Subcutaneous abdominal adipose tissue (tissue), 5 donors: ENCODE results near the gene CACNA2D1.

Experiments used
- H3K27ac ChIP-seq: one replicate; pipeline ENCODE4 v1.7.0; 2013; ENCODE audit warnings: low read depth, mild to moderate bottlenecking, inconsistent platforms, low read length, moderate library complexity
- H3K27me3 ChIP-seq, 5 donors: one replicate each; pipeline ENCODE4 v1.7.0; 2013; ENCODE audit warnings: low read length in 5 of 5, inconsistent platforms in 1 of 5; ENCODE audit not compliant: control insufficient read depth in 5 of 5, insufficient read depth in 4 of 5
- H3K36me3 ChIP-seq, 5 donors: one replicate each; pipeline ENCODE4 v1.7.0; 2013; ENCODE audit warnings: low read length in 5 of 5; ENCODE audit not compliant: control insufficient read depth in 5 of 5, insufficient read depth in 5 of 5
- H3K4me1 ChIP-seq, 5 donors: one replicate each; pipeline ENCODE4 v1.7.0; 2013; ENCODE audit warnings: low read length in 5 of 5, mild to moderate bottlenecking in 3 of 5, moderate library complexity in 1 of 5; ENCODE audit not compliant: control insufficient read depth in 5 of 5, insufficient read depth in 5 of 5
- H3K4me3 ChIP-seq, 5 donors: one replicate each; pipeline ENCODE4 v1.7.0; 2013; ENCODE audit warnings: low read length in 5 of 5, low read depth in 1 of 5
- H3K9ac ChIP-seq, 5 donors: one replicate each; pipeline ENCODE4 v1.7.0; 2013; ENCODE audit warnings: low read length in 5 of 5, mild to moderate bottlenecking in 4 of 5, moderate library complexity in 3 of 5
- H3K9me3 ChIP-seq, 5 donors: one replicate each; pipeline ENCODE4 v1.7.0; 2013; ENCODE audit warnings: low read length in 5 of 5; ENCODE audit not compliant: control insufficient read depth in 5 of 5
- donor health status: healthy.
- donor health status: healthy.
- donor health status: healthy.
- donor health status: healthy.
- donor health status: healthy.

The CACNA2D1 gene

DNA sequence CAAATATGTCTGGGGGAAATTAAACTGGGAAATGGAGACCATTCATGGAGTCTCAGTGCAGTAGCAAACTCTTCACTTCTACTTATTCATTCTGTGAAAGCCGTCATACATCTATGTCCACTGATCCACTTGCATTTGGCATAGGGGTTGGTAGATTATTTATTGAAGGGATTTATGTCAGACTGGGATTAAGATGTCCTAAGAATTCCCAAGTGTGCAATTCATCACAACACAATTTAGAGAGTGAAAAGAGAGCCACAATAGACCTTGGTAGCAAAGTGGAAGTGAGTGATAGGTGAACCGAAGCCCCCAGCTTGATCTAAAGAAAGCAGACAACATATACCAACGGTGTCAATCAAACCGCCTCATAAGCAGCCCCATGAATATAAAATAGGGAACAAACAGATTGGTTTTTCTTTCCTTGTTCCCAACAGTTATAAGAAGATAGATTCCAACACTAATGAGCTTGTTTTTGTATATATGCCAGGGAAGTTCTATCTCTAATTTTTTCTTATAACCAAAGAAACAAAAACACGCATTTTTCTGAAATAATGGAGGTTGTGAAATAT is 234.3 kb downstream of the CACNA2D1 start:
- H3K27ac ChIP-seq = peak overlapping the region; percentile 93
- no peaks in the 10 kb centered on the region for H3K27me3 ChIP-seq
- peak overlapping the region in 1 of 5 donors; percentile 11 for H3K4me3 ChIP-seq
- H3K9ac ChIP-seq = peak overlapping the region in 2 of 5 donors; percentile 35 to 85
- H3K36me3 ChIP-seq = no peaks in the 10 kb centered on the region
- H3K9me3 ChIP-seq = peaks cover 0 to 8% (median 0%) of the 10 kb centered on the region in 5 donors
- peaks cover 0 to 17% (median 12%) of the 10 kb centered on the region in 5 donors for H3K4me1 ChIP-seq

DNA sequence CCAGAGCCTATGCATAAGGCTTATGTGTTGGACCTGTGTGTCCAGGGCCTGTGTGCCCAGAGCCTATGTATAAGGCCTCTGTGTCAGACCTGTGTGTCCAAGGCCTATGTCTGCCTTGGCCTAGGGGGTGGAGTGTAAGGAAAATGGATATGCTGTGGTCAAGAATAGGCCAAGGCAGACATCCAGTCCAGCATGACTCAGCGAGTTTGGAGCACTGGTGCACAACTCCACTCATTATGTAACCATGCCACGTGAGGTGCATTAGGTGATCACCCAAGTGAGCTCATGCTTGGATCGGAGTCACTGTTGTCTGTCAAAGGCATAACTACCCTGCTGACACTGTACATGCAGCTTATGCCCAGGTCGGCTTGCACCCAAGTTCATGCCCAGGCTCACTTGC is 238.9 kb downstream of the CACNA2D1 start:
- Histone ChIP-seq H3K4me1 (peaks cover 0 to 12% (median 10%) of the 10 kb centered on the region in 5 donors), H3K9me3 (no peaks in the 10 kb centered on the region), H3K27ac (no peak overlapping the region), H3K27me3 (no peaks in the 10 kb centered on the region), H3K36me3 (no peaks in the 10 kb centered on the region), H3K9ac (no peak overlapping the region), H3K4me3 (peak overlapping the region in 1 of 5 donors; percentile 1)

DNA sequence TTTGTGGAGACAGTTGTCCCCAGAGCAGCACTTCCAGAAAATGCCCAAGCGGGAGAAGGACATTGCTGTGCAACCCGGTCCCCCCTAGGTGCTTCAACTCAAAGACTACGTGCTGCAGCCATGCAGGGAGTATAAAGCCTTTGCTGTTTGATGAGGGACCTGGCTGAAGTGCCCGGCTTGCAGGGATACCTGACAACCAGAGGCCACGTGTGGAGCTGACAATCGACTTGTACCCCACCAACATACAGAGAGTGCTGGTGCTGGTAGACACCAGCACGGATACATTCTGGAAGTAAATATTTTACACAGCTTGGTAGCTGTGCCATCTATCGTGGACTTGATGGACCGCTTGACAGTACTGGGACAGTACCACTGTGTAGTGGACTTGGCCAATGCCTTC is 240.6 kb downstream of the CACNA2D1 start:
- H3K27me3 ChIP-seq = no peaks in the 10 kb centered on the region
- no peaks in the 10 kb centered on the region for H3K9me3 ChIP-seq
- peaks cover 0 to 10% (median 3%) of the 10 kb centered on the region in 5 donors for H3K4me1 ChIP-seq
- no peak overlapping the region for H3K4me3 ChIP-seq
- H3K27ac ChIP-seq = no peak overlapping the region
- H3K9ac ChIP-seq = no peak overlapping the region
- H3K36me3 ChIP-seq = no peaks in the 10 kb centered on the region

DNA sequence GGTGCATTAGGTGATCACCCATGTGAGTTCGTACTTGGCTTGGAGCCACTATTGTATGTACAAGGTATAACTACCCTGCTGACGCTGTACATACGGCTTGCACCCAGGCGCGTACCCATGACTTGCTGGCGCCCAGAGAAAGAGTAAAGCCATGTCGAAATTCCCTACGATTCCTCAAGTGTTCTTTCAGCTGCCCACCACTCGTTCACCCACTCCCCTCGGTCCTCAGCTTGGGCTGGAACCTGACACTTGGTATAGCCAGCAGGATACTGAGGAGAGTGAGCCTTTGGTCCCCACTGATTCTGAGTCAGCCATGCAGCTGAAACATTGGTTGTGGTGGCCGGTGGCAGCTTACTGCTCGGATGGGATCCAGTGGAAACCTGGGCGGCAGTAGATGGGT is 241.5 kb downstream of the CACNA2D1 start:
- no peaks in the 10 kb centered on the region for H3K9me3 ChIP-seq
- H3K36me3 ChIP-seq = no peaks in the 10 kb centered on the region
- H3K27ac ChIP-seq = no peak overlapping the region
- H3K9ac ChIP-seq = no peak overlapping the region
- H3K27me3 ChIP-seq = no peaks in the 10 kb centered on the region
- H3K4me1 ChIP-seq = peaks cover 0 to 7% (median 3%) of the 10 kb centered on the region in 5 donors
- H3K4me3 ChIP-seq = no peak overlapping the region

DNA sequence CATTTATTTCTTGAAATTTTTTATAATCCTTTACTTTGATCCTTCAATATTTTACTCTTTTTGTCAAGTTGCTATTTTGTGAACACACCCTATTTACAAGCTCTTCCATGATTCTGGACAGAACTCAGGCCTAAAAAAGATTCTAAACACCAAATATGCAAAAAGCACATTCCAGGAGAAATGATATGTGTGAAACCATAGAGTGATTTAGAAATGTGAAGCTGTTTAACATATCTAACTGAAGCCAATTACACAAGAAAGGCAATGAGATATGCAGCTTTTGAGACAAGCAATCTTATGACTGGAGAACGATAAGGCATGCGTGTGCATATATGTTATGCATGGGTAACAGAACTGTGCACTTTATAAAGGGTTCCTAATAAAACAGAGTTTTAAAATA is 243.0 kb downstream of the CACNA2D1 start:
- no peaks in the 10 kb centered on the region for H3K9me3 ChIP-seq
- no peaks in the 10 kb centered on the region for H3K27me3 ChIP-seq
- peaks cover 0 to 7% (median 3%) of the 10 kb centered on the region in 5 donors for H3K4me1 ChIP-seq
- no peak overlapping the region for H3K9ac ChIP-seq
- no peak overlapping the region for H3K27ac ChIP-seq
- no peaks in the 10 kb centered on the region for H3K36me3 ChIP-seq
- H3K4me3 ChIP-seq = no peak overlapping the region

DNA sequence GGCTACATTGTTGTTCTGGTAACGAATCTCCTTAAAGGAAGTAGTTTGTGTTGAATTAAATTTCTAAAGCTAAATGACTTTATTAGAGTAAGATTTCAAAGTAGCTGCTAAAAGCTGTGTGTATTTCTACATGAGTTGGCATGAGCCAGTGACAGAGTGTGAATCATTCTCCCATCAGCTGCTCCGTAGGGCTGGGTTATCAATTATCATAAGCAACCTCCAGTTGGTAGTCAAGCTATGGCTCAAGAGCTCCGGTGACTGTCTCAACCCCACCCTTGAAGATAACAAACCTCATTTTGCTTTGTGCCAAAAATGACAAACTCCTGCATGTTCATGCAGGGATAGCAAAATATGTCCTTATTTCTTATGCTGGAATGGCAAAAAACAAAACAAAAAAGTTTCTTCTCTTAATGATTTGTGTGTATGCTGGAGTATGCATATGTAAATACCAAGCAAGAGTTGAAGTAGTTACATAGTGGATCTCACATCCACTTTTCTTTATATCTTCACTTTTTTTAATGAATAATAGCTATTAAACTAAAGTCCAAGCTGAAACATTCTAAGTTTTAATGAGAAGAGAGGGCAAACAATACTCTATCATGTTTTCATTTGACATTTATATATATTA is 249.4 kb downstream of the CACNA2D1 start:
- no peaks in the 10 kb centered on the region for H3K9me3 ChIP-seq
- no peak overlapping the region for H3K27ac ChIP-seq
- H3K9ac ChIP-seq = no peak overlapping the region
- no peaks in the 10 kb centered on the region for H3K27me3 ChIP-seq
- H3K4me3 ChIP-seq = peak overlapping the region in 1 of 5 donors; percentile 32
- H3K4me1 ChIP-seq = peaks cover 0 to 18% (median 8%) of the 10 kb centered on the region in 5 donors
- no peaks in the 10 kb centered on the region for H3K36me3 ChIP-seq

DNA sequence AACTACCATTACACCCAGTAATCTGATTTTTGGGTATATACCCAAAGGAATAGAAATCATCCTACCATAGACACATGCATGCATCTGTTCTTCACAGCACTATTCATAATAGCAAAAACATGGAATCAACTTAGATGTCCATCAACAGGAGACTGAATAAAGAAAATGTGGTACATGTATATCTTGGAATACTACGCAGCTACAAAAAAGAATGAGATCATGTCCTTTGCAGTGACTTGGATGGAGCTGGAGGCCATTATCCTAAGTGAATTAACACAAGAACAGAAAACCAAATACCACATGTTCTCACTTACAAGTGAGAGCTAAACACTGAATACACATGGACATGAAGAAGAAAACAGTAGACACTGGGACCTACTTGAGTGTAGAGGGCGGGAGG is 254.9 kb downstream of the CACNA2D1 start:
- no peaks in the 10 kb centered on the region for H3K36me3 ChIP-seq
- no peak overlapping the region for H3K27ac ChIP-seq
- peaks cover 0 to 10% (median 4%) of the 10 kb centered on the region in 5 donors for H3K4me1 ChIP-seq
- H3K27me3 ChIP-seq = no peaks in the 10 kb centered on the region
- H3K9me3 ChIP-seq = no peaks in the 10 kb centered on the region
- no peak overlapping the region for H3K4me3 ChIP-seq
- H3K9ac ChIP-seq = no peak overlapping the region

DNA sequence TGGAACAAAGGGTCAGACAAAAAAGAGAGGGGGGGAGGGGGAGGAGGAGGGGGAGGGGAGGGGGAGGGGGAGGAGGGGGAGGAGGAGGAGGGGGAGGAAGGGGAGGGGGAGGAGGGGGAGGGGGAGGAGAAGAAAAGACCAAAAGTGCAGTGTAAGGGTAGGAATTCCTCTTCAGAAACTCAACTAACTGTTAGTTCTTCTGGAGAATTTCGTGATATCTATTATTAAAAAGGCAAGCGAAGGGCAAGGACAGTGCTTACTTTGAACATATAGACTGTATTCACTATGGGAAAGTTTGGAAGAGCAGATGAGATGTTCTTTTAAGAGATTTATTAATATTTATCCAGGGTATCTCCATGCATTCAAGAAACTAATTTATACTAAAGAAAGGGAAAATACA is 258.1 kb downstream of the CACNA2D1 start:
- Histone ChIP-seq H3K27me3 (no peaks in the 10 kb centered on the region), H3K4me1 (no peaks in the 10 kb centered on the region), H3K36me3 (no peaks in the 10 kb centered on the region), H3K4me3 (no peak overlapping the region), H3K9me3 (no peaks in the 10 kb centered on the region), H3K27ac (no peak overlapping the region), H3K9ac (no peak overlapping the region)

DNA sequence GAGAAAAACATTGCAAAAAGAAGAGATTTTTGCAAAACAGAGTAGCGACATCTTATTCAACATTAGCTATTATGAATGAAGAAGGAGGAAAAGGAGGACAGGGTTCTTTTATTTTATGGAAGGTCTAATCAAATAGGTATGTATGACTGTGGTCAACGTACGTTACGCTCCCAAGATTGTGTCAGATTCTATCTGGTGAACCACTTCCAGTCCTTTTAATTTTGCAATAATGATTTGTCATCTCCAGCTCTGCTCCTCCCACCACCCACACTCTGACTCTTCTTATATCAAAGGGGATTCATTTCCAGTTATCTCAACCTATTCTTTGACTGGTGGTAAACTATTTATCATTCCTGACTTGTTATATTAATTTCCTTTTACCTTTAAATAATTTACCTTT is 259.9 kb downstream of the CACNA2D1 start:
- Histone ChIP-seq H3K27ac (no peak overlapping the region), H3K4me3 (no peak overlapping the region), H3K4me1 (no peaks in the 10 kb centered on the region), H3K36me3 (no peaks in the 10 kb centered on the region), H3K9ac (no peak overlapping the region), H3K27me3 (no peaks in the 10 kb centered on the region), H3K9me3 (no peaks in the 10 kb centered on the region)

DNA sequence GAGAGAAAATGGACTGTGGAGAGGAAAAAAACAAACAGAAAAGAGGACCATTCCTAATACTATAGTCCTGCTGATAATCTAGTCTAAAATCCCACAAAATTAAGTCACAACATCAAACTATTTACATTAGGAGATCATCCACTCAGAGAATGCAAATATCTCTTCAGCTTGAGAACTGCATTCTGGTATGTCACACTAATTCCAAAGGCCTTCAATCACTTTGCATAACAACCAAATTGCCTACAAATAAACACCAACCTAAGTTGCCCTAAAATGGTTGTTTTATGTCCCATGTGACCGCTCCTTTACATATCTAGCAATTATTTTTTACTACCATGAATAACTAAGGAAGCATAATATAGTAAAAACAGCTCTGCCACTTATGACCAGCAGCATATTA is 264.3 kb downstream of the CACNA2D1 start:
- Histone ChIP-seq H3K9ac (no peak overlapping the region), H3K27ac (no peak overlapping the region), H3K9me3 (no peaks in the 10 kb centered on the region), H3K4me3 (no peak overlapping the region), H3K27me3 (no peaks in the 10 kb centered on the region), H3K36me3 (no peaks in the 10 kb centered on the region), H3K4me1 (no peaks in the 10 kb centered on the region)
